AG10803 (cell line): Measurements from ENCODE around the gene DFFB.

Experiments
- DNase-seq: peaks from one replicate; pipeline ENCODE4 v3.0.0; 2010; ENCODE audit warnings: low read depth
- H3K4me3 ChIP-seq: 2 replicates; pipeline ENCODE4 v1.5.1; 2011; ENCODE audit warnings: mild to moderate bottlenecking, low read length, control low read depth
- TF ChIP-seq, protein P1 (sequence below): conservative IDR thresholded peaks from 2 replicates; pipeline ENCODE4 v1.5.1; 2011; ENCODE audit warnings: mild to moderate bottlenecking, low read length, control low read depth, inconsistent platforms

The DFFB gene

DNA sequence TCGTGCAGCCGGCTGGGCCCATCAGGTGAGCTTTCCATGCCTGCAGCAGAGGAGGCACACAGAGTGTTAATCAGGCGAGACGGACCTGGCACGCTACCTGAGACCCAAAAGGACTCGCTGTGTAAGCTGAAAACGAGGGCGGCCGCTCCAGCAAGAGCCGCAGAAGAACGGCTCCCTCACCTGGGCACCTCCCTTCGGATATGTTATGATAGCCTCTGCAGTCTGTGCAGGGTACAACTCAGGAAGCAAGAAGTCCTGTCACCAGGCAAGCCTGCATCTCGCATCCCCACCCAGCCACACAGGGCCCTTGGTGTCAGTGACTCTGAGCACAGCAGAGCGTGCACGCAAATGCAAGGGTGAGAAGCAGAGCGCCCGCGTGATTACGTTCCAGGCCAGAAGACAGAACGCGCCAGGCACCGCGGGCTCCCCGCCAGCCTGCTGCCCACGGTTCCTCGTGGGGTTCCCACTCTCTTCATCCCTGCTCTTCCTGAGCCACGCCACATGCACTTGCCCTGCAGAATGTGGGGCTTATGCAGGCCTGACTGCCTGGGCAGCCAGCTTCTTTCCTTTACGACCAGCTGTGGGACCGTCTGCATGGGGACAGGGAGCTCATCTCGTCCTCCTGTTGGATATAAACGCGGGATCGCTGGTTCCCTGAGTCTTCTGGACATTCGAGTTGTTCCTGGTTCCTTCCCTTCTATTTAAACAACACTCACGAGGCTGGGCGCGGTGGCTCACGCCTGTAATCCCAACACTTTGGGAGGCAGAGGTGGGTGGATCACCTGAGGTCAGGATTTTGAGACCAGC, 40.7 kb upstream of the DFFB start:
- TF ChIP-seq, protein P1, sequence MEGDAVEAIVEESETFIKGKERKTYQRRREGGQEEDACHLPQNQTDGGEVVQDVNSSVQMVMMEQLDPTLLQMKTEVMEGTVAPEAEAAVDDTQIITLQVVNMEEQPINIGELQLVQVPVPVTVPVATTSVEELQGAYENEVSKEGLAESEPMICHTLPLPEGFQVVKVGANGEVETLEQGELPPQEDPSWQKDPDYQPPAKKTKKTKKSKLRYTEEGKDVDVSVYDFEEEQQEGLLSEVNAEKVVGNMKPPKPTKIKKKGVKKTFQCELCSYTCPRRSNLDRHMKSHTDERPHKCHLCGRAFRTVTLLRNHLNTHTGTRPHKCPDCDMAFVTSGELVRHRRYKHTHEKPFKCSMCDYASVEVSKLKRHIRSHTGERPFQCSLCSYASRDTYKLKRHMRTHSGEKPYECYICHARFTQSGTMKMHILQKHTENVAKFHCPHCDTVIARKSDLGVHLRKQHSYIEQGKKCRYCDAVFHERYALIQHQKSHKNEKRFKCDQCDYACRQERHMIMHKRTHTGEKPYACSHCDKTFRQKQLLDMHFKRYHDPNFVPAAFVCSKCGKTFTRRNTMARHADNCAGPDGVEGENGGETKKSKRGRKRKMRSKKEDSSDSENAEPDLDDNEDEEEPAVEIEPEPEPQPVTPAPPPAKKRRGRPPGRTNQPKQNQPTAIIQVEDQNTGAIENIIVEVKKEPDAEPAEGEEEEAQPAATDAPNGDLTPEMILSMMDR, result no peak
- no peak overlapping the region for H3K4me3 ChIP-seq
- DNase-seq, result no peak

GRCh38 chr1:3817138-3817740, 40.0 kb upstream of the DFFB start:
- no peak overlapping the region for H3K4me3 ChIP-seq
- TF ChIP-seq, protein P1, result no peak

GRCh38 chr1:3817821-3818597, 39.3 kb upstream of the DFFB start:
- no peak overlapping the region for H3K4me3 ChIP-seq
- no peak for DNase-seq
- TF ChIP-seq, protein P1, result no peak

More at GRCh38 chr1:3817138-3817740, 40.0 kb upstream of the DFFB start:
- no peak for DNase-seq

DNA sequence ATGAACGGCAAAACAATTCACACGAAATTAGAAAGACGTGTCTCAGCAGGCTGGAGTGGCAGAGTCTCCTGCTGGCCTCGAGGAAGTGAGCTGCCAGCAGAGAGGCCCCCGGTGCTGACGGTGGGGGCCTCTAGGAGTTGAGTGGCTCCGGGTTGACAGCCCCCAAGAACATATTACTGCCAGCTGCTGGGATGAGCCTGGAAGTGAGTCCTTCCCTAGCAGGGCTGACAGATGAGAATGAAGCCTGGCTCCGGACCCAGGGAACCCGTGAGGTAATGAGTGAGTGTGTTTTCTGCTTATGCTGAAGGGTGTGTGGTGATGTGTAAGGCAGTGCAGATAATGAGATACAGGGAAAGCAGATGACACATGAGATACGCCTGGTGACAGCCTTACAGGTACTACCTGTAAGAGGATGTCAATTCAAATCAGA, 37.5 kb upstream of the DFFB start:
- no peak overlapping the region for H3K4me3 ChIP-seq
- TF ChIP-seq, protein P1, result no peak
- no peak for DNase-seq

- no peak for DNase-seq
- TF ChIP-seq, protein P1, result no peak
- no peak overlapping the region for H3K4me3 ChIP-seq
Measured at GRCh38 chr1:3820316-3820715, 37.0 kb upstream of the DFFB start.

DNA sequence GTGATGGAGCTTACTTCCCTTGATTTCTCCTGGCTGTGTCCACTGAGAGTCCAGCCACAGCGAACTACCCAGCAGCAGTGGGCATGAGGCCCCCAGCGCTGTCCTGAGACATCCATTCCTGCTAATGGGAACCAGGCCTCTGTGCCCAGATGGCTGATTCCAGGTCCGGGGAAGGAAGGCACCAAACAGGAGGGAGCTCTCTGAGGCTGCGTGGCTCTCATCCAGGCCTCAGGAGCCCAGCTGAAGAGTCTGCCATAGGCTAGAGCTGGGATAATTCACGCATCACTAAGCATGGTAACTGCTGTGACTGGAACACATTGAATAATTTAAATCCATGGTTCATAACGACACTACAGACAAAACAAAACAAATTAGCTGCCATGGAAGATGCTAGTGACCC, 36.3 kb upstream of the DFFB start:
- no peak overlapping the region for H3K4me3 ChIP-seq
- TF ChIP-seq, protein P1, result no peak
- no peak for DNase-seq
